Embryonic facial prominence (tissue), 1 donor: Measurements from ENCODE around the gene SV2C.

Experiments
- DNase-seq: peaks from one replicate; pipeline ENCODE4 v3.0.0-alpha.2; 2016; ENCODE audit errors: extremely low spot score

Gene SV2C

DNA sequence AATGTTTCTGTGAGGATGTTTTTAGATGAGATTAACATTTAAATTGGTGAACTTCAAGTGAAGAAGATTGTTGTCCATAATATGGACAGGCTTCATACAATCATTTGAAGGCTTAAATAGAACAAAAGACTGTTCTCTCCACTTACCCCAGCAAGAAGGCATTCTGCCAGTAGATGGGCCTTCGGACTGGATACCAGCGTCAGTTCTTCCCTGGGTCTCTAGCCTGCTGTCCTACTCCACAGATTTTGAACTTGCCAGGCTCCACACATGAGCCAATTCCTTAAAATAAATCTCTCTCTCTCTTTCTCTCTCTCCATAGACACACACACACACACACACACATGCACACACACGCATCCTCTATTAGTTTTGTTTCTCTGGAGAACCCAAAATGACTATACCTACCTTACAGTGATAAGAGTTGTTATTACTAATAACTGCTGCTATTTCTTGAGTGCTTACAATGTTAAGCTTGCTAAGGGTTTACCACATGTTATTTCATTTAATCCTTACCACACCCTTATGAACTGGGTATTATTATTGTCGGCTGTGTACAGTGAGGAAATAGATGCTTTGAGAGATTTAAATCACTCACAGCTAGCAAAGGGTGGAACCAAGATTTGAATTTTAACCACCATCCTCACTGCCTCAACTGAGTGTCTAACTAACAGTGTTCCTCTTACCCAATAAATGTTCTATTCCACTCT is 300.1 kb downstream of the SV2C start:
- DNase-seq: peak; percentile 1

DNA sequence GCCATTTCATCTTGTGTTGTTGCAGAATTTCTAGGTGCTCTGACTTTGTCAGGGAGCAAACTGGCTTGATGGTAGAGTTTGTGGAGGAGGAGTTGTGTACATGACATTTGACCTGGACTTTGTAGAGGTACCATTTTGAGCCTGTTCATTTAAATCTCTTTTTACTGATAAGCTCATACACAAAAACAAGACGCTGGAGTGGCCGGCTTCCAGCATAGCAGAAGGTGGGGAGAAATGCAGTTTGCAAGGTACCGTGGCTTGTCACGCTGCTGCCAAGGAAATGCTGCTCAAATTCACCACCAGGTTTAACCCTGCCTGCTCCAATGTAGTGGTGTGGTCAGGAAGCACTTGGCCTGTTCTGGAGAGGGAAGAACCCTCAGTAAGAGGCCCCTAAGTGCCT is 301.0 kb downstream of the SV2C start:
- no peak for DNase-seq

DNA sequence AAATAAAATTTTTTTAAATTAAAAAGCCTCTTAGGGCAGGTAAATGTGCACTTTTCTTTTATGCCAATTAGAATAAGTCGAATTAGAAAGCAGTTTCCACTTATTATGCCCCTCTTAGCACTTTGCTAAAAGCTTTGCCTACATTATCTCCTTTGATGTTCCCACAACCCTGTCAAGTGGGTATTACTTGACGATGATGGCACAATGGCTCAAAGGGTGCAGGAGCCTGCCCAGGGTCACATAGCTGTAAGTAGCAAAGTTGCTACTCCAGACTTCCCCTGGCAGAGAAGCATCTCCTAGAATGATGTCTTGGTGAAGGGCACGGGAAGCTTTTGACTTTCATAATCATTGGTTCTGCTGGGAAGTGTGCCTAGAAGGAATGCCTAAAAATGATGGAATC is 301.5 kb downstream of the SV2C start:
- no peak for DNase-seq

DNA sequence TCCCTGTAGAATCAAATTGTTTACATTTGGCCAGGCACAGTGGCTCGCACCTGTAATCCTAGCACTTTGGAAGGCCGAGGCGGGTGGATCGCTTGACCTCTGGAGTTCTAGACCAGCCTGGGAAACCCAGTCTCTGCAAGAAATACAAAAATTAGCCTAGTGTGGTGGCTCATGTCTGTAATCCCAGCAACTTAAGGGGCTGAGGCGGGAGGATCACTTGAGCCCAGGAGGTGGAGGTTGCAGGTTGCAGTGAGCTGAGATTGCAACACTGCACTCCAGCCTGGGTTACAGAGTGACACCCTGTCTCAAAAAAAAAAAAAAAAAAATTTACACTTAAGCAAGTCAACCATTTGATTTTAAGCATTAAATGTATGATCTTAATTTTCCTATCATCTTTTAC is 302.4 kb downstream of the SV2C start:
- DNase-seq: no peak

DNA sequence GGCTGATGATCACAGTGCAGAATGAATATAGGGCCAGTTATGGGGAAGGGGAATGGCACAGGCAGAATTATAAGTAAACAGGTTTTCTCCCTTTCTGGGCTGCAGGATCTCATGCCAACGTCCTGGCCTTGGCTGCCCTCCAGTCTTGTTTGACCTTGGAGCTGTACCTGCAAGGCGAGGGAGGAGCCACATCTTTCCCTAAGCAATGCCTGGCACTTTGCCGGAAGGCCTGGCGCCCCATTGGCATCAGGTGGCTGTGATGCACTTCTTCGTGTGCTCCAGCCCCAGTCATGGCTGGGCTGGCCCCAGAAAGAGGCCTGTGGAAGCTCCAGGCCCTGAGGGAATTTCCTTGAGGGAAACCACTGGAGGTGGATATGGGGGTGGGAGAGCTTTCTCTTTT is 303.2 kb downstream of the SV2C start:
- no peak for DNase-seq

DNA sequence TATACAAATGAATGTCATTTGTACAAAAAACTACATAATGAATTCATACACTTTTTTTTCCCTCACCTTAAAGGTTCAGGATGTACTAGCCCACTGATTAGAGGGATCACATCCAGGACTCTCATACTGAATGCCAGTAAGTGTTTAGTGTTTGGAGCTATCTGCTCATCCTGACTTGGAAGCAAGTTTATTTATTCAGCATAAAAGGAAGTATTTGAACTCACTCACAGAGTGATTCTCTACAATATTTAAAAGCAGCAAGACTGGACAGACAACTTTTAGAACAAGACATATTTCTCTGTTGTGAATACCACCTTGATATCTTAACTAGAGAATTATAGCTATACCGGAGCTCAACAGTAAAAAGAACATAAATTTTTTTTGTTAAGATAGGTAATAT is 305.1 kb downstream of the SV2C start:
- no peak for DNase-seq

DNA sequence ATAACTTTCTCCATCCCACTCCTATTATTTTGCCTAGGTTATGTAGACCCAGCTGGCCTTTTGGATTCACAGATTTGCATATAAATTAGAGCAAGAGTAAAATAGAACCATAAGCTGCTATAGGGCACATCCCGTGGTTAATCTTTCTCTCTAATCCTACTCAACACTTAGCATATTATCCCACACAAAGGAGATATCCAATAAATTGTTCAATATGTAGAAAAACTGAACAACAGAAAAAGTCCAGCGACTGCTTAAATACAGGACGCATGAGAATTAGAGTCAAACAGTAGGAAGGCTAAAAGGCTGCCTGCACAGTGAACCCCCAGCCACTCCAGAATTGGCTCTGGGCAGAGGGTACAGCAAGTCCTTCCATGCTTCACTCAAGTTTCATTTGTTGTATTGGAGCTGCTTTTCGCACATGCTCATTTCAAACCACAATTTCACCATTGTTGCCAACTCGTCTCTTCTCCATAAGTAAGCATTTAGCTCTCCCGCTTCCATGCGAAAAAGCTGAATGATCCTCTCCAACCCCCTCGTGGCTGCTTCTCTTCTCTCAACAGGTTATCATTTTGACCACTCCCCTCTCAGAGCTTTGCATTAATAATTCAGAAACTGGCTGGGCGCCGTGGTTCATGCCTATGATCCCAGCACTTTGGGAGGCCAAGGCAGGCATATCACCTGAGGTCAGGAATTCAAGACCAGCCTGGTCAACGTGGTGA is 305.8 kb downstream of the SV2C start:
- no peak for DNase-seq

DNA sequence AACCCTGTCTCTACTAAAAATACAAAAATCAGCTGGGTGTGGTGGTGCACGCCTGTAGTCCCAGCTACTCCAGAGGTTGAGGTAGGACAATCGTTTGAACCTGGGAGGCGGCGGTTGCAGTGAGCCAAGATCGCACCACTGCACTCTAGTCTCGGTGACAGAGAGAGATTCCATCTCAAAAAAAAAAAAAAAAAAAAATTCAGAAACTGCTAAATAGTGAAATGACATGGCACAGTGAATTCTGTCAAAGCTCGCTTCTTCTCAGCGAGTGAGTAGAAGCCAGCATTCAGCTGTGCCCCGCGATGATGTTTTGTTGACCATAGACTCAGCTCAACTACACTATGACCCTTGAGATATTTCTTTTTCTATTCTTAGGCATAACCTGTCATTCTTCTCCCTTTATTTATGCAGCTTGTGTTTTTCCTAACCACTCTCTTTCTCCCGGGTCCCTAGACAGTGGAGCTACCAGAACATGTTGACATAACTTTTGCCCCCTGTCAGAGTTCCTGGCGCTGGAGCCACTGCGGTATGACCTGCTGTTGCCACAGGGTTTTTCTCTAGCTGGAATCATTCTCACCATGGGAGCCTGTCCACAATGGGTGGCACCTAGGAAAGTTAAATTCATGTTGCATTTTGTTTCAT is 306.5 kb downstream of the SV2C start:
- no peak for DNase-seq

DNA sequence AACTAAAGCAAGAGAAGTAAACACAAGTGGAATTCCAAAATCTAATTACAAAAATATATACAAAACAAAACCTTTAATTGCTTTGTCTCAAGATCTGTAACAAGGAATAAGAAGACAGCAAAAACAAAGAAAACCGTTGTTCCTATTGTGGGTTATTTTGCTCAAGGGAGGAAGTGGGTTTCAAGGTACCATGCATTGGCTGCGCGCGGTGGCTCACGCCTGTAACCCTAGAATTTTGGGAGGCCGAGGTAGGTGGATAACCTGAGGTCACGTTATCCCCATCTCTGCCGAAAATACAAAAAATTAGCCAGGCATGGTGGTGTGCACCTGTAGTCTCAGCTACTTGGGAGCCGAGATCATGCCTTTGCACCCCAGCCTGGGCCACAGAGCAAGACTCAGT is 307.8 kb downstream of the SV2C start:
- no peak for DNase-seq

DNA sequence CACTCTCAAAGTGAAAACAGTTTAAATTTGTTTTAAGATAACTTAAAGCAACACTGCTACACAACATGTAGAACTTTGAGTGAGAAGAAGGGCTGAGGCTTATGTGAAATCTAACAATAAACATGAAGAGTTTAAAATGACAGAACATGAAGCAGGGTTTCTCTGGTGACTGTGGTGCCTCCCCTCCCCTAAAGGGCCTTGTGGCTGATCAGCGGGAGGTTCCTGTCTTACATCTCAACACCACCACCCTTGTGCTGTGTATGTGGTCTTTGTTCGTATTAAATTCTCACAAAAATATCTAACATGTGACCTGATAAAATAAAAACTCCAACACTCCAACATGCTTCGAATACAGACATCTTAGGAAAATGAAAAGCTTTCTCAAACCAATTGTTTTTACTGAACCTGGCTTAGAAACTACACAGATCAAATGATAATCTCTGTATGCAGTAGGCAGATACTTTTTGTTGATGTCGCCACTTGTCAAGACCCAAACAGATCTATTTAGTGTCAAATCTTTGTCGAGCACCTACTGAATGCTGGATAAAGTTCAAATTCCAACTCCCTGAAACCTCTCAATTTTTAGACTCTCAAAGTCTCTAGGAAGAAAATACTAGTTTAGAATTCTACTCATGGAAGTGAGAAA is 310.0 kb downstream of the SV2C start:
- DNase-seq: no peak

DNA sequence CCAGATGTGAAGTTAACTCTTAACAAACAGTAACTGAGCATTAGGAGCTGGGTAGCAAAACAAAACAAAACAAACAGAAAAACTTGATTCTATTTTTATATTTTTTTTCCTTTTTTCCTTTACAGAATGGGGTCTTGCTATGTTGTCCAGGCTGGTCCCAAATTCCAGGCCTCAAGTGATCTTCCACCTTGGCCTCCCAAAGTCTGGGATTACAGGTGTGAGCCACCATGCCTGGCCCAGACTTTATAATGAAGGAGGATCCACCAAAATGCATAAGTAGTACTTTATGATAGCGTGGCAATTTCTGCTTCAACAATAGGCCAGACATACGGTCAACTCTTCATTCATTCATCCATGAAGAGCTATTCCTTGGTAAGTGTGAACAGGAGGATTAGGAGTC is 314.0 kb downstream of the SV2C start:
- DNase-seq: no peak

DNA sequence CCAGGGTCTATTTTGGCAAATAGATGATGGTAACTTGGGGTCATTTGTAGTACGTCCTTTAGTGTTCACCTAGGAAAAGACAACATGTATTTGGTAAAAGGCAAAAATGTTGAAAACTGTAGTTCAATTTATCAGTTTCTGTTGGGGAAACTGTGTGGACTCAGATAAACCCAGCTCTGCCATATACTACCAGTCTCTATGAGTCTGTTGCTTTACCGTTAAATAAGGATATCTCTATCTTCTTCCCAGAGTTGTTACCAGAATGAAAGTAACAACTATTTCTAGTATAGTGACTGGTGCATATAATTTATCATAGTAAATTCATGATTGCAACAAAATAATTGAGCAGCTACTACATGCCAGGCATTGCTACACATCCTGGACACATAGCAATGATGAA is 316.1 kb downstream of the SV2C start:
- DNase-seq: no peak

DNA sequence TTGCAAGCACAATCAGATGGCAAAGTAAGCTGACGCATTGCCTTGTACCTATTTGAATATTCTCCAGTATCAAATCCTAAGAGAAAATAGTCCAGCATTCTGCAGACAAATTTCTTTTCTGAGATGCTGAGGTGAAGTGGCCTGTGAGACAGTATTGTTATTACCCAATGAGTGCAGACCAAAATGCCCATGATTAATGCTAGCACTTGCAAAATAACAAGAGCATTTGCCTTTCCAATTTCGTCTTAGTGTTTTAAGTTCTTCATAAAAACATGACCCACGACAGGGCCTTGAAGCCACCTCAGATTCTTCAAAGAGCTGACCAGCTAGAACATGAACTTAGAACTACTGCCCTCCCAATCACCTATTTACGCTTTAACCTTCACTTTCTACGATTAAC is 317.3 kb downstream of the SV2C start:
- no peak for DNase-seq

DNA sequence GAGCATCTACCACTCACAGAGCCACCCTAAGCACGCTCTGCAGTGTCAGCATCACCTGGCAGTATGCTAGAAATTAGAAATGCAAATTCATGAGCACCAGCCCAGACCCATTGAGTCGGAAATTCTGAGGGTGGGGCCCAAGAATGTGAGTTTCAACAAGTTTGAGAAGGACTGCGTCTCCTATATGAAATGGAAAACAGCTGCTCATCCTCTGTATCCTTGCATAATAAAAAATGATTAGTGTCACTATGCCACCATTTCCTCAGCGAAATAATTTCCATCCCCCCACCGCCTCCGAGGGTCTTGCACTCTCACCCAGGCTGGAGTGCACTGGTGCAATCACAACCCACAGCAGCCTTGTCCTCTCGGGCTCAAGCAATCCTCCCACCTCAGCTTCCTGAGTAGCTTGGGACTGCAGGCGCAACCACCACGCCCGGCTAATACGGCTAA is 318.6 kb downstream of the SV2C start:
- no peak for DNase-seq

DNA sequence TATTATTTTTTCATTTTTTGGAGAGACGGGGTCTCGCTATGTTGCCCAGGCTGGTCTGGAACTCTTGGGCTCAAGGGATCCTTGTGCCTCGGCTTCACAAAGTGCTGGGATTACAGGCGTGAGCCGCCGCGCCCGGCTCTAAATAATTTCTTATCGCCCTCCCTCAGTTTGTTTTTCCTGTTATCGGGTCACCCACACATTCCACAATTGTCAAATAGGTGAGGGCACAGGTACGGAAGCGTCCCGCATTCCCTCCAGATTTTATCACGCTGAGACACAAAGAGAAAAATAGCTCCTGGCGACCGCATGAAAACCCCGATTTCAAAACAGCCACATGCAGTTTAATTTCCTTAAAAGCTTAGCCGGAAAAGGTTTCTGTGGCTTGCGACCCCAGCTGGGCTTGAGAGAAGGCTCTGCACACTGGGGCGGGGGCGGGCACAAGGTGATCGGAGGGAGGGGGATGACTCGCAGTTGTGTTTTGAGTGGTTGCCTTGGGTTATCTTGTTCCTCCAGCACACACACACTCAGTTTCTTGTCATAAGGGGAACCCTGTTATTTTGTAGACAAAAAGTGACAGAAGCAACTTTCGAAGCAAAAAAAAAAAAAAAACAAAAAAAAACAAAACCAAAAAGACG is 319.2 kb downstream of the SV2C start:
- no peak for DNase-seq

DNA sequence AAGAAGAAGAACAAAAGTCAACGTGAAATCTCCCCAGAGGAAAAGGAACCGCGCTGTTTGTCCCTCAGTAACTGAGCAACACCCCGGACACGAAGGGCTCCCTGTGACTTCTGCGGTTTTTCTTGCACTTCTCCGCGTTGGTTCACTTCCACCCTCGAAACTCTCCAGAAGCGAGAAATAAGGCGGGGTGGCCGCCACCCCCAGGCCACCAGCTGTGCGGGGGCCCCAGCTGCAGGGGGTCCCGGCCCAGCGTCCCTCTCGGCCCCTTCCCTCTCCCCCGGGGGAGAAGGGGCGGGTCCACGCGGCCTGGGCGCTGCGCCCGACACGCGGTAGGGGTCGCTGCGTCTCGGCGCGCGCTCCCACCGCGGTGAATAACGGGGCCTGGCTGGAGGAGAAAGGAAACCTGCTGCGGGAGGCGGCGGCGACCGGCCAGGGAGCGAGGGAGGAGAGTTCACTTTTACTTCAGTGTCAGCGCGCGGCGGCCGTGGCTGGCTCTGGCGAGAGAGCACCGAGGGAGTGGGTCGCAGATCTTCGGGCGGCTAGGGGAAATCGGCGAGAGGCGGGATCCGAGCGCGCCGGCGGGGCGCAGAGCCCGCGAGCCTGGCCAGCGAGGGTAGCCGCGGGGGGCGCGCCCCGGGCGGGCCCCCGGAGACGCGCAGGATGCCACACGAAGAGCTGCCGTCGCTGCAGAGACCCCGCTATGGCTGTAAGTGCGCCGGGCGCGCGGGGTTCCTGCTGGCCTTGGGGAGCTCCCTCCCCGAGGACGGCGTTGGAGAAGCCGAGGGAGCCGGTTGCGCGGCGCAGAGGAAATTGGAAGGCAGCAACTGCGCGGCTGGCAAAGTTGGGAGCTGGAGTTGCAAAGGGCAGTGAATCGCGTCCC is 319.9 kb downstream of the SV2C start, which contains the start of gene IQGAP2:
IQGAP2 (plus strand) TSS at position 400 of the 880 bp plus-strand sequence; CDS start at position 661, 261 bp downstream.
- DNase-seq: no peak
